ENCODE results near the gene MIS18A.

GRCh38 chr21:32278103-32278502 is 746 bp downstream of the MIS18A start:
- TF ChIP-seq TEAD4 (CRISPR knock-in tag; IDR thresholded peaks at IDR 0.05) (no peak), CTCF (IDR thresholded peaks at IDR 0.05) (no peak), SMAD3 (CRISPR knock-in tag; IDR thresholded peaks at IDR 0.05; ENCODE audit: borderline replicate concordance) (no peak), FOXK1 (CRISPR knock-in tag; IDR thresholded peaks at IDR 0.05) (no peak), IRF2 (CRISPR knock-in tag; IDR thresholded peaks at IDR 0.05; ENCODE audit: borderline replicate concordance, low read depth) (no peak), ZNF512 (CRISPR knock-in tag; IDR thresholded peaks at IDR 0.05; ENCODE audit: borderline replicate concordance) (no peak), AFF4 (CRISPR knock-in tag; IDR thresholded peaks at IDR 0.05; ENCODE audit: borderline replicate concordance) (no peak), NFE2L1 (CRISPR knock-in tag; IDR thresholded peaks at IDR 0.05) (no peak), ZNF121 (CRISPR knock-in tag; IDR thresholded peaks at IDR 0.05) (no peak), GABPB1 (CRISPR knock-in tag; IDR thresholded peaks at IDR 0.05) (no peak)

Data from WTC11 (cell line).